H9 (cell line): Measurements from ENCODE around the gene MTMR3. TPM values are rescaled to one million over a fixed set of nuclear protein-coding genes. Genes with fewer than 3 reads are reported as not detected.
A peak's percentile ranks its signal among the peaks of the same experiment; 100 is the strongest.

Source experiments
- DNase-seq: peaks from one replicate; pipeline ENCODE4 v3.0.0-alpha.2; 2017
- H2AFZ ChIP-seq: one replicate; pipeline ENCODE4 v1.6.1; 2013; ENCODE audit warnings: mild to moderate bottlenecking, low read length, control low read depth, moderate library complexity
- H2AK5ac ChIP-seq: 2 replicates; pipeline ENCODE4 v1.6.1; 2013; ENCODE audit warnings: low read length, control low read depth, mixed read lengths; ENCODE audit not compliant: insufficient read length
- H2BK120ac ChIP-seq: one replicate; pipeline ENCODE4 v1.6.1; 2013; ENCODE audit warnings: low read depth, mild to moderate bottlenecking, low read length, control low read depth, inconsistent platforms; ENCODE audit not compliant: poor library complexity, severe bottlenecking
- H2BK12ac ChIP-seq: 2 replicates; pipeline ENCODE4 v1.6.1; 2013; ENCODE audit warnings: low read length, control low read depth, mixed read lengths, low read depth; ENCODE audit not compliant: insufficient read length
- H2BK15ac ChIP-seq: 2 replicates; pipeline ENCODE4 v1.6.1; 2013; ENCODE audit warnings: low read depth, low read length, control low read depth
- H2BK20ac ChIP-seq: one replicate; pipeline ENCODE4 v1.6.1; 2013; ENCODE audit warnings: low read depth, mild to moderate bottlenecking, low read length, control low read depth, inconsistent platforms; ENCODE audit not compliant: poor library complexity, severe bottlenecking
- H2BK5ac ChIP-seq: 2 replicates; pipeline ENCODE4 v1.6.1; 2013; ENCODE audit warnings: low read length, control low read depth, mixed read lengths; ENCODE audit not compliant: insufficient read length
- H3K14ac ChIP-seq: 2 replicates; pipeline ENCODE4 v1.6.1; 2013; ENCODE audit warnings: low read length, control low read depth; ENCODE audit not compliant: insufficient read depth
- H3K18ac ChIP-seq: 2 replicates; pipeline ENCODE4 v1.6.1; 2013; ENCODE audit warnings: low read depth, mild to moderate bottlenecking, mixed read lengths, low read length, control low read depth; ENCODE audit not compliant: insufficient read length
- H3K23ac ChIP-seq: 2 replicates; pipeline ENCODE4 v1.6.1; 2013; ENCODE audit warnings: low read length, control low read depth, mixed read lengths, low read depth; ENCODE audit not compliant: insufficient read length
- H3K23me2 ChIP-seq: 2 replicates; pipeline ENCODE4 v1.6.1; 2013; ENCODE audit warnings: low read depth, mild to moderate bottlenecking, mixed read lengths, low read length, control low read depth; ENCODE audit not compliant: insufficient read length, poor library complexity, severe bottlenecking
- H3K27ac ChIP-seq: 2 replicates; pipeline ENCODE4 v1.5.1; 2013; ENCODE audit warnings: low read length, control low read depth, mixed read lengths, low read depth; ENCODE audit not compliant: insufficient read length
- H3K27me3 ChIP-seq: 2 replicates; pipeline ENCODE4 v1.6.1; 2013; ENCODE audit warnings: low read length, control low read depth, inconsistent platforms; ENCODE audit not compliant: insufficient read depth
- H3K4ac ChIP-seq: 2 replicates; pipeline ENCODE4 v1.6.1; 2013; ENCODE audit warnings: low read depth, mild to moderate bottlenecking, control low read depth, inconsistent platforms, low read length, moderate library complexity
- H3K4me1 ChIP-seq: 2 replicates; pipeline ENCODE4 v1.6.1; 2013; ENCODE audit warnings: low read length, control low read depth, inconsistent platforms; ENCODE audit not compliant: insufficient read depth
- H3K4me2 ChIP-seq: 2 replicates; pipeline ENCODE4 v1.6.1; 2013; ENCODE audit warnings: low read length, control low read depth, mixed read lengths; ENCODE audit not compliant: insufficient read length, insufficient read depth
- H3K56ac ChIP-seq: 2 replicates; pipeline ENCODE4 v1.6.1; 2013; ENCODE audit warnings: low read depth, mild to moderate bottlenecking, mixed read lengths, low read length, control low read depth; ENCODE audit not compliant: insufficient read length
- H3K79me1 ChIP-seq: 2 replicates; pipeline ENCODE4 v1.6.1; 2013; ENCODE audit warnings: low read depth, mild to moderate bottlenecking, moderate library complexity, low read length, control low read depth, inconsistent platforms; ENCODE audit not compliant: insufficient read depth, poor library complexity, severe bottlenecking
- H3K79me2 ChIP-seq: 2 replicates; pipeline ENCODE4 v1.6.1; 2013; ENCODE audit warnings: low read length, control low read depth, inconsistent platforms; ENCODE audit not compliant: insufficient read depth
- H3K9ac ChIP-seq: 2 replicates; pipeline ENCODE4 v1.6.1; 2013; ENCODE audit warnings: low read length, control low read depth, mixed read lengths; ENCODE audit not compliant: insufficient read length; ENCODE audit errors: extremely low read depth
- H3K9me3 ChIP-seq: one replicate; pipeline ENCODE4 v1.6.1; 2013; ENCODE audit warnings: low read depth, low read length, inconsistent platforms; ENCODE audit not compliant: control insufficient read depth
- H3T11ph ChIP-seq: one replicate; pipeline ENCODE4 v1.6.1; 2013; ENCODE audit warnings: mild to moderate bottlenecking, low read length, control low read depth, inconsistent platforms
- H4K20me1 ChIP-seq: one replicate; pipeline ENCODE4 v1.6.1; 2013; ENCODE audit not compliant: control insufficient read depth, insufficient read length, insufficient read depth
- H4K5ac ChIP-seq: 2 replicates; pipeline ENCODE4 v1.6.1; 2013; ENCODE audit warnings: low read depth, mild to moderate bottlenecking, mixed read lengths, low read length, control low read depth; ENCODE audit not compliant: insufficient read length
- H4K8ac ChIP-seq: replicated peaks from 2 replicates; pipeline ENCODE4 v1.6.1; 2013; ENCODE audit warnings: low read length, control low read depth, mixed read lengths, low read depth; ENCODE audit not compliant: insufficient read length
- H4K91ac ChIP-seq: 2 replicates; pipeline ENCODE4 v1.6.1; 2013; ENCODE audit warnings: low read depth, mild to moderate bottlenecking, moderate library complexity, mixed read lengths, low read length, control low read depth; ENCODE audit not compliant: insufficient read length
- H3K27ac Mint-ChIP-seq, 3 experiments: 2 replicates in 2 of 3; 3 replicates in 1 of 3; pipeline ENCODE4 v1.8.0; 2020 to 2021; ENCODE audit warnings: mixed read lengths in 3 of 3, mild to moderate bottlenecking in 1 of 3, moderate library complexity in 1 of 3
- H3K27me3 Mint-ChIP-seq: 2 replicates; pipeline ENCODE4 v1.8.0; 2021; ENCODE audit warnings: low read depth, mild to moderate bottlenecking, moderate library complexity, mixed read lengths
- H3K36me3 Mint-ChIP-seq, 3 experiments: 2 replicates in 2 of 3; 3 replicates in 1 of 3; pipeline ENCODE4 v1.8.0; 2020 to 2021; ENCODE audit warnings: low read depth in 3 of 3, mixed read lengths in 3 of 3; ENCODE audit not compliant: insufficient read depth in 1 of 3
- H3K4me1 Mint-ChIP-seq, 2 experiments: 2 replicates each; pipeline ENCODE4 v1.8.0; 2020; ENCODE audit warnings: mixed read lengths in 2 of 2
- H3K4me3 Mint-ChIP-seq, 2 experiments: 2 replicates in 1 of 2; 3 replicates in 1 of 2; pipeline ENCODE4 v1.8.0; 2020 to 2021; ENCODE audit warnings: mild to moderate bottlenecking in 2 of 2, mixed read lengths in 2 of 2, moderate library complexity in 1 of 2
- H3K9me3 Mint-ChIP-seq, 2 experiments: 2 replicates in 1 of 2; 3 replicates in 1 of 2; pipeline ENCODE4 v1.8.0; 2020; ENCODE audit warnings: mild to moderate bottlenecking in 2 of 2, mixed read lengths in 2 of 2, moderate library complexity in 1 of 2
- CTCF ChIP-seq: fragments of 200-600 bp; sonication (generic); conservative IDR thresholded peaks from 3 replicates; pipeline ENCODE4 v1.8.0; 2021; ENCODE audit warnings: antibody characterized with exemption, mild to moderate bottlenecking
- total RNA-seq: library from RNA; stranded (reverse); gene quantifications from 2 replicates; pipeline ENCODE4 v1.2.1, GENCODE V29; 2021

The MTMR3 gene
- total RNA-seq, 1 experiment from 2014 or later: 19.8 TPM

- no peak overlapping the region for H3K27ac ChIP-seq
Observed at GRCh38 chr22:30029512-30029911, 146.5 kb downstream of the MTMR3 start.

More at GRCh38 chr22:30029512-30029911, 146.5 kb downstream of the MTMR3 start:
- Histone ChIP-seq H4K5ac (no peak overlapping the region), H2BK120ac (no peak overlapping the region), H4K8ac (no peak overlapping the region), H3K9ac (no peak overlapping the region), H3T11ph (no peak overlapping the region), H2AK5ac (no peak overlapping the region), H3K4ac (no peak overlapping the region), H2BK15ac (no peak overlapping the region), H2AFZ (no peak overlapping the region), H3K23me2 (no peaks in the 10 kb centered on the region), H3K56ac (no peak overlapping the region), H4K20me1 (no peaks in the 10 kb centered on the region), H3K23ac (no peak overlapping the region), H3K18ac (no peak overlapping the region), H3K79me2 (no peaks in the 10 kb centered on the region), H2BK12ac (no peak overlapping the region), H3K27me3 (no peaks in the 10 kb centered on the region), H2BK20ac (no peak overlapping the region), H2BK5ac (no peak overlapping the region), H3K14ac (no peak overlapping the region), H3K79me1 (no peaks in the 10 kb centered on the region), H3K4me1 (no peaks in the 10 kb centered on the region), H3K9me3 (no peaks in the 10 kb centered on the region), H4K91ac (no peak overlapping the region), H3K4me2 (no peak overlapping the region)
- H3K36me3 Mint-ChIP-seq: peaks cover 7 to 40% (median 28%) of the 10 kb centered on the region in 3 experiments; a peak in 6 of 7 replicates
- DNase-seq: no peak
- H3K4me3 Mint-ChIP-seq: no peak overlapping the region
- peak overlapping the region in 1 of 3 experiments; percentile 40; a peak in 3 of 7 replicates for H3K27ac Mint-ChIP-seq
- no peaks in the 10 kb centered on the region for H3K9me3 Mint-ChIP-seq
- no peak for TF ChIP-seq CTCF
- H3K4me1 Mint-ChIP-seq: peaks cover 3 to 6% of the 10 kb centered on the region in 2 experiments; a peak in 3 of 4 replicates
- 0 out of 2 replicates have a peak, but pooled peaks cover 2% of the 10 kb centered on the region for H3K27me3 Mint-ChIP-seq
